Neural cell (in vitro differentiated cells): Measurements from ENCODE around the gene BMP3. TPM values are rescaled to one million over a fixed set of nuclear protein-coding genes. Genes with fewer than 3 reads are reported as not detected.

Experiments used
- H2AFZ ChIP-seq: fragments of 200-600, 300-800 bp; sonication (generic), shearing (Covaris generic); 2 replicates; pipeline ENCODE4 v1.6.0; 2014; ENCODE audit warnings: low read depth, mild to moderate bottlenecking, antibody characterized with exemption, low read length, moderate library complexity
- H3F3A ChIP-seq: fragments of 200-600 bp; shearing (Covaris generic); 2 replicates; pipeline ENCODE4 v1.6.1; 2016; ENCODE audit warnings: mild to moderate bottlenecking, moderate library complexity, mixed read lengths, antibody characterized with exemption, low read length; ENCODE audit not compliant: insufficient read depth, poor library complexity, severe bottlenecking
- H3K27ac ChIP-seq: fragments of 200-600, 300-800 bp; sonication (generic), shearing (Covaris generic); 2 replicates; pipeline ENCODE4 v1.5.1; 2014; ENCODE audit warnings: mild to moderate bottlenecking, low read length, moderate library complexity
- H3K27me3 ChIP-seq: fragments of 300-800, 200-600 bp; sonication (generic), shearing (Covaris generic); 2 replicates; pipeline ENCODE4 v1.6.0; 2014; ENCODE audit warnings: mild to moderate bottlenecking, low read depth, low read length, moderate library complexity; ENCODE audit not compliant: insufficient read depth
- H3K36me3 ChIP-seq: fragments of 300-800, 200-600 bp; sonication (generic), shearing (Covaris generic); 2 replicates; pipeline ENCODE4 v1.5.1; 2014; ENCODE audit warnings: mild to moderate bottlenecking, antibody characterized with exemption, low read length, moderate library complexity; ENCODE audit not compliant: insufficient read depth
- H3K4me2 ChIP-seq: fragments of 300-800, 200-600 bp; sonication (generic), shearing (Covaris generic); 2 replicates; pipeline ENCODE4 v1.6.0; 2014; ENCODE audit warnings: mild to moderate bottlenecking, low read length
- H3K4me3 ChIP-seq: fragments of 300-800, 200-600 bp; sonication (generic), shearing (Covaris generic); 2 replicates; pipeline ENCODE4 v1.5.1; 2014; ENCODE audit warnings: mild to moderate bottlenecking, low read length, moderate library complexity
- H3K79me2 ChIP-seq: fragments of 200-600 bp; shearing (Covaris generic); replicated peaks from 2 replicates; pipeline ENCODE4 v1.6.0; 2014; ENCODE audit warnings: mild to moderate bottlenecking, low read length, moderate library complexity; ENCODE audit not compliant: insufficient read depth
- H3K9ac ChIP-seq: fragments of 300-800, 200-600 bp; sonication (generic), shearing (Covaris generic); 2 replicates; pipeline ENCODE4 v1.6.1; 2016; ENCODE audit warnings: mild to moderate bottlenecking, low read length, mixed read lengths
- H3K9me2 ChIP-seq: fragments of 200-600 bp; shearing (Covaris generic); 2 replicates; pipeline ENCODE4 v1.6.1; 2016; ENCODE audit warnings: mild to moderate bottlenecking, low read length, mixed read lengths; ENCODE audit not compliant: insufficient read depth
- H3K9me3 ChIP-seq: fragments of 200-600, 300-800 bp; sonication (generic), shearing (Covaris generic); 2 replicates; pipeline ENCODE4 v1.6.1; 2016; ENCODE audit warnings: mild to moderate bottlenecking, mixed run types, low read length, moderate library complexity, mixed read lengths
- H4K20me1 ChIP-seq: fragments of 200-600 bp; shearing (Covaris generic); 2 replicates; pipeline ENCODE4 v1.6.1; 2016; ENCODE audit warnings: mild to moderate bottlenecking, mixed run types; ENCODE audit not compliant: insufficient read depth
- CTCF ChIP-seq: fragments of 450-650 bp; IDR thresholded peaks from 2 replicates; pipeline ENCODE4 v1.5.1; 2014; ENCODE audit warnings: antibody characterized with exemption, mild to moderate bottlenecking, moderate library complexity; ENCODE audit not compliant: poor library complexity, severe bottlenecking
- EP300 ChIP-seq: fragments of 450-650 bp; conservative IDR thresholded peaks from 2 replicates; pipeline ENCODE4 v1.6.1; 2014; ENCODE audit warnings: antibody characterized with exemption, mild to moderate bottlenecking, moderate library complexity; ENCODE audit not compliant: poor library complexity, severe bottlenecking
- EZH2 ChIP-seq: fragments of 200-600, 300-800 bp; shearing (Covaris generic), sonication (generic); IDR thresholded peaks from 2 replicates; pipeline ENCODE4 v1.6.1; 2014; ENCODE audit warnings: antibody characterized with exemption, low read length, borderline replicate concordance, mild to moderate bottlenecking; ENCODE audit not compliant: insufficient read depth, poor library complexity, severe bottlenecking
- MXI1 ChIP-seq: fragments of 450-650 bp; conservative IDR thresholded peaks from 2 replicates; pipeline ENCODE4 v1.6.1; 2014; ENCODE audit warnings: antibody characterized with exemption, mild to moderate bottlenecking; ENCODE audit not compliant: poor library complexity, severe bottlenecking
- POLR2AphosphoS5 ChIP-seq: IDR thresholded peaks from 2 replicates; pipeline ENCODE4 v1.6.1; 2012
- RAD21 ChIP-seq: fragments of 450-650 bp; conservative IDR thresholded peaks from 2 replicates; pipeline ENCODE4 v1.6.1; 2014; ENCODE audit warnings: antibody characterized with exemption, mild to moderate bottlenecking, moderate library complexity
- REST ChIP-seq: IDR thresholded peaks from 2 replicates; pipeline ENCODE4 v1.6.1; 2012; ENCODE audit warnings: borderline replicate concordance
- SMC3 ChIP-seq: fragments of 450-650 bp; conservative IDR thresholded peaks from 2 replicates; pipeline ENCODE4 v1.6.1; 2014; ENCODE audit warnings: antibody characterized with exemption, mild to moderate bottlenecking, moderate library complexity; ENCODE audit not compliant: poor library complexity
- TAF1 ChIP-seq: IDR thresholded peaks from 2 replicates; pipeline ENCODE4 v1.6.1; 2012; ENCODE audit warnings: low read depth
- polyA plus RNA-seq: library from polyadenylated mRNA; depleted of rRNA; stranded (reverse); fragments of >200 nt; gene quantifications from 2 replicates; pipeline ENCODE4 v1.2.3, GENCODE V29; 2014

BMP3 gene
- polyA plus RNA-seq, 1 donor from 2014 or later: 2.7 TPM

- no peaks in the 10 kb centered on the region for H4K20me1 ChIP-seq
- no peak overlapping the region for H3K9ac ChIP-seq
- H3K4me3 ChIP-seq: peak overlapping the region; percentile 89
- TF ChIP-seq CTCF: no peak
- TF ChIP-seq TAF1: no peak
- no peak for TF ChIP-seq POLR2AphosphoS5
- no peak for TF ChIP-seq EP300
- TF ChIP-seq REST: no peak
- no peak for TF ChIP-seq SMC3
- no peak for TF ChIP-seq RAD21
- TF ChIP-seq EZH2: no peak
- no peak for TF ChIP-seq MXI1
- H3K27ac ChIP-seq: no peak overlapping the region
- H3K79me2 ChIP-seq: no peaks in the 10 kb centered on the region
- no peaks in the 10 kb centered on the region for H3F3A ChIP-seq
- H3K4me2 ChIP-seq: no peak overlapping the region
- H3K36me3 ChIP-seq: no peaks in the 10 kb centered on the region
- H3K9me3 ChIP-seq: no peaks in the 10 kb centered on the region
- H2AFZ ChIP-seq: no peak overlapping the region
- no peaks in the 10 kb centered on the region for H3K9me2 ChIP-seq
- H3K27me3 ChIP-seq: peaks cover 69% of the 10 kb centered on the region
Observed at GRCh38 chr4:81032771-81033684, 2.5 kb downstream of the BMP3 start.

GRCh38 chr4:81038636-81039350 lies 8.3 kb downstream of the BMP3 start:
- no peak for TF ChIP-seq POLR2AphosphoS5
- TF ChIP-seq RAD21: no peak
- no peak for TF ChIP-seq REST
- TF ChIP-seq SMC3: no peak
- no peak for TF ChIP-seq TAF1
- no peaks in the 10 kb centered on the region for H3F3A ChIP-seq
- no peak overlapping the region for H3K9ac ChIP-seq
- H3K36me3 ChIP-seq: no peaks in the 10 kb centered on the region
- no peaks in the 10 kb centered on the region for H3K9me3 ChIP-seq
- peaks cover 13% of the 10 kb centered on the region for H3K27me3 ChIP-seq
- H3K27ac ChIP-seq: no peak overlapping the region
- no peaks in the 10 kb centered on the region for H4K20me1 ChIP-seq
- no peaks in the 10 kb centered on the region for H3K9me2 ChIP-seq
- H2AFZ ChIP-seq: no peak overlapping the region
- no peak overlapping the region for H3K4me2 ChIP-seq
- H3K79me2 ChIP-seq: no peaks in the 10 kb centered on the region
- H3K4me3 ChIP-seq: no peak overlapping the region
